Activated CD4-positive, alpha-beta T cell treated with anti-CD3 and anti-CD28 coated beads, Interleukin-10, Interleukin-2, amounts not matched to agents 100 ng/mL and 50 ng/mL, durations not matched to agents 16 hours and 8 hours (primary cell): Measurements from ENCODE around the gene GPC1.
"Not testable (repeated sequence)": the region's sequence is repeated elsewhere in the genome, so short reads cannot be mapped to it uniquely, and the experiment has no call there.

Source experiments
- DNase-seq: peaks from one replicate; pipeline ENCODE4 v3.0.0-alpha.2; 2020

GPC1 gene

GRCh38 chr2:240468303-240469238 is 33.1 kb downstream of the GPC1 start:
- no peak for DNase-seq

GRCh38 chr2:240469239-240469636 is 33.8 kb downstream of the GPC1 start:
- DNase-seq = no peak

- DNase-seq = no peak
Observed at GRCh38 chr2:240469740-240470139, 34.3 kb downstream of the GPC1 start.

- DNase-seq = no peak
Observed at GRCh38 chr2:240472078-240472790, 36.8 kb downstream of the GPC1 start.

GRCh38 chr2:240473211-240473610 is 37.7 kb downstream of the GPC1 start:
- DNase-seq = no peak

GRCh38 chr2:240477916-240478315 is 42.5 kb downstream of the GPC1 start:
- DNase-seq = no peak

GRCh38 chr2:240478346-240479110 is 43.1 kb downstream of the GPC1 start:
- no peak for DNase-seq

GRCh38 chr2:240479111-240479501 is 43.6 kb downstream of the GPC1 start:
- DNase-seq = no peak

GRCh38 chr2:240480834-240481623 is 45.6 kb downstream of the GPC1 start:
- DNase-seq = no peak

GRCh38 chr2:240481720-240482119 is 46.3 kb downstream of the GPC1 start:
- no peak for DNase-seq

- DNase-seq = no peak
Observed at GRCh38 chr2:240482141-240482540, 46.7 kb downstream of the GPC1 start.

GRCh38 chr2:240491483-240491882 is 56.0 kb downstream of the GPC1 start:
- no peak for DNase-seq

- no peak for DNase-seq
Observed at GRCh38 chr2:240494194-240494793, 58.8 kb downstream of the GPC1 start.

- not testable (repeated sequence) for DNase-seq
Observed at GRCh38 chr2:240494942-240495341, 59.5 kb downstream of the GPC1 start.

GRCh38 chr2:240497082-240497481 is 61.6 kb downstream of the GPC1 start:
- not testable (repeated sequence) for DNase-seq

- DNase-seq = no peak
Observed at GRCh38 chr2:240498171-240498957, 62.9 kb downstream of the GPC1 start.

GRCh38 chr2:240498958-240499260 is 63.4 kb downstream of the GPC1 start:
- no peak for DNase-seq

- no peak for DNase-seq
Observed at GRCh38 chr2:240499309-240500301, 64.1 kb downstream of the GPC1 start.

GRCh38 chr2:240500561-240501423 is 65.3 kb downstream of the GPC1 start:
- DNase-seq = no peak
